GM06990 (cell line): ENCODE data around the gene PTGES2.

ENCODE experiments used
- DNase-seq: peaks from one replicate; pipeline ENCODE4 v3.0.0-alpha.2; 2011; ENCODE audit not compliant: insufficient read length; ENCODE audit errors: extremely low read depth
- H3K27me3 ChIP-seq: replicated peaks from 2 replicates; pipeline ENCODE4 v1.6.0; 2011; ENCODE audit warnings: low read length; ENCODE audit not compliant: control insufficient read depth, insufficient read depth
- H3K36me3 ChIP-seq: 2 replicates; pipeline ENCODE4 v1.5.1; 2011; ENCODE audit warnings: low read length; ENCODE audit not compliant: control insufficient read depth, insufficient read depth
- H3K4me3 ChIP-seq: replicated peaks from 2 replicates; pipeline ENCODE4 v1.5.1; 2011; ENCODE audit warnings: low read depth, mild to moderate bottlenecking, control low read depth, low read length
- TF ChIP-seq, protein P1 (sequence below): IDR thresholded peaks from 2 replicates; pipeline ENCODE4 v1.5.1; 2011; ENCODE audit warnings: low read length, control low read depth, mild to moderate bottlenecking, inconsistent platforms; ENCODE audit not compliant: insufficient read depth, poor library complexity, severe bottlenecking

Gene PTGES2

DNA sequence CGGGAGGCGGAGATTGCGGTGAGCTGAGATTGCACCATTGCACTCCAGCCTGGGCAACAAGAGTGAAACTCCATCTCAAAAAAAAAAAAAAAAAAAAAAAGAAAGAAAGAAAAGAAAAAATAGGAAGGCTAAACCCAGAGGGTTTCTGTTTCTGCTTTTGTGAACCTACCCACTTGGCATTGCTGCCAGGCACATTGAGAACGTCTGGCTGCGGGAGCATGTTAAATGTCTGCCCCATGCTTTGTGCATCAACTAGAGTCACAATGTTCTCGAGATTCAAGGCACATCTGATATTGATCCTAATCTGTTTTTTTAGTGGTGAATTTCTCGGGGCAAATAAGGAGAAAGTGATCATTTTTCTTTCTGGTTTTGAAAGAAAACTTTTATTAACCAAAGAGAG, 56.7 kb downstream of the PTGES2 start:
- TF ChIP-seq, protein P1, sequence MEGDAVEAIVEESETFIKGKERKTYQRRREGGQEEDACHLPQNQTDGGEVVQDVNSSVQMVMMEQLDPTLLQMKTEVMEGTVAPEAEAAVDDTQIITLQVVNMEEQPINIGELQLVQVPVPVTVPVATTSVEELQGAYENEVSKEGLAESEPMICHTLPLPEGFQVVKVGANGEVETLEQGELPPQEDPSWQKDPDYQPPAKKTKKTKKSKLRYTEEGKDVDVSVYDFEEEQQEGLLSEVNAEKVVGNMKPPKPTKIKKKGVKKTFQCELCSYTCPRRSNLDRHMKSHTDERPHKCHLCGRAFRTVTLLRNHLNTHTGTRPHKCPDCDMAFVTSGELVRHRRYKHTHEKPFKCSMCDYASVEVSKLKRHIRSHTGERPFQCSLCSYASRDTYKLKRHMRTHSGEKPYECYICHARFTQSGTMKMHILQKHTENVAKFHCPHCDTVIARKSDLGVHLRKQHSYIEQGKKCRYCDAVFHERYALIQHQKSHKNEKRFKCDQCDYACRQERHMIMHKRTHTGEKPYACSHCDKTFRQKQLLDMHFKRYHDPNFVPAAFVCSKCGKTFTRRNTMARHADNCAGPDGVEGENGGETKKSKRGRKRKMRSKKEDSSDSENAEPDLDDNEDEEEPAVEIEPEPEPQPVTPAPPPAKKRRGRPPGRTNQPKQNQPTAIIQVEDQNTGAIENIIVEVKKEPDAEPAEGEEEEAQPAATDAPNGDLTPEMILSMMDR, result no peak
- H3K27me3 ChIP-seq, result no peaks in the 10 kb centered on the region
- H3K4me3 ChIP-seq, result no peak overlapping the region
- H3K36me3 ChIP-seq, result no peaks in the 10 kb centered on the region
- no peak for DNase-seq
